GOT3 (cell line): ENCODE measurements around the gene RAB22A.

Experiments
- DNase-seq: peaks from one replicate; lab custom pipeline; 2025; ENCODE audit warnings: mixed read lengths; lab: John Stamatoyannopoulos, UW

RAB22A gene

GRCh38 chr20:58309591-58310290 lies at the start of gene RAB22A:
Gene RAB22A (plus strand): TSS chr20:58309715. CDS start chr20:58309977, 262 bp downstream.
- DNase-seq: peak; percentile 53

- DNase-seq: no peak
These were observed 49.5 kb upstream of the RAB22A start for GRCh38 chr20:58260006-58260405.

- DNase-seq: no peak
These were observed 47.9 kb upstream of the RAB22A start for GRCh38 chr20:58261660-58262059.

GRCh38 chr20:58264271-58264670 lies 45.2 kb upstream of the RAB22A start:
- DNase-seq: no peak

GRCh38 chr20:58267389-58268215 lies 41.9 kb upstream of the RAB22A start:
- DNase-seq: no peak

GRCh38 chr20:58268421-58268821 lies 41.1 kb upstream of the RAB22A start:
- no peak for DNase-seq

- no peak for DNase-seq
These were observed 40.4 kb upstream of the RAB22A start for GRCh38 chr20:58268936-58269619.

GRCh38 chr20:58271606-58272351 lies 37.7 kb upstream of the RAB22A start:
- DNase-seq: no peak

- no peak for DNase-seq
These were observed 35.1 kb upstream of the RAB22A start for GRCh38 chr20:58274384-58274783.

GRCh38 chr20:58277107-58277506 lies 32.4 kb upstream of the RAB22A start:
- no peak for DNase-seq

GRCh38 chr20:58277578-58278472 lies 31.7 kb upstream of the RAB22A start:
- DNase-seq: no peak

GRCh38 chr20:58286729-58287128 lies 22.8 kb upstream of the RAB22A start:
- no peak for DNase-seq

- no peak for DNase-seq
These were observed 21.9 kb upstream of the RAB22A start for GRCh38 chr20:58287638-58288037.

- DNase-seq: no peak
These were observed 20.4 kb upstream of the RAB22A start for GRCh38 chr20:58289143-58289542.

- no peak for DNase-seq
These were observed 16.1 kb upstream of the RAB22A start for GRCh38 chr20:58293453-58293852.

- no peak for DNase-seq
These were observed 14.7 kb upstream of the RAB22A start for GRCh38 chr20:58294497-58295455.

- no peak for DNase-seq
These were observed 13.3 kb upstream of the RAB22A start for GRCh38 chr20:58296051-58296837.

- no peak for DNase-seq
These were observed 12.1 kb upstream of the RAB22A start for GRCh38 chr20:58297394-58297793.

GRCh38 chr20:58300321-58300720 lies 9.2 kb upstream of the RAB22A start:
- no peak for DNase-seq
